K562 (cell line): ENCODE results near the gene ACADSB. TPM values are rescaled to one million over a fixed set of nuclear protein-coding genes. Genes with fewer than 3 reads are reported as not detected.

Source experiments
- ATAC-seq: fragments of 200-7000 bp; cut with Tn5 transposase; 3 replicates; pipeline ENCODE4 v1.9.1; 2020; ENCODE audit warnings: moderate library complexity
- BruUV-seq: library from RNA; stranded (reverse); fragments of 400-500 nt; replicated peaks from 2 replicates; lab custom pipeline; 2021; lab: Mats Ljungman, UMichigan
- CTCF ChIA-PET: fragments of 300-600 bp; formaldehyde crosslinking; extraction: SDS; loops from one replicate; lab custom pipeline; 2021; ENCODE audit warnings: low intra/inter-chr PET ratio; lab: Yijun Ruan, JAX
- POLR2A ChIA-PET: fragments of 300-600, 350-650 bp; sonication (Branson Sonifier 250); formaldehyde crosslinking; extraction: SDS; loops from one replicate; lab custom pipeline; 2021; ENCODE audit warnings: antibody characterized with exemption, inconsistent platforms; lab: Yijun Ruan, JAX
- DNase-seq, 4 experiments: peaks; one replicate each; pipeline versions ENCODE4 v3.0.0 to v3.0.0-alpha.2; 2011 to 2018; ENCODE audit warnings: low spot score in 3 of 4, mixed read lengths in 3 of 4; ENCODE audit errors: extremely low read depth in 1 of 4
- FAIRE-seq: peaks from 2 replicates; lab custom pipeline; 2011; peaks lifted over from hg19 to GRCh38; lab: Jason Lieb, UNC
- H2AFZ ChIP-seq: 2 replicates; pipeline ENCODE4 v1.6.0; 2011; ENCODE audit warnings: low read depth, low read length, control low read depth, inconsistent platforms
- H3K27ac ChIP-seq: fragments of 200-600 bp; 3 replicates; pipeline ENCODE4 v1.8.0; 2011; ENCODE audit warnings: low read depth, mild to moderate bottlenecking, control low read depth, inconsistent platforms, low read length, moderate library complexity, mixed read lengths; ENCODE audit errors: extremely low read depth
- H3K27me3 ChIP-seq, 2 experiments: fragments of 300-600 bp in 1 of 2; 2 replicates in 1 of 2; 3 replicates in 1 of 2; pipeline versions ENCODE4 v1.6.0 to v1.8.0; 2011; ENCODE audit warnings: inconsistent platforms in 2 of 2, low read length in 2 of 2, mild to moderate bottlenecking in 1 of 2, mixed read lengths in 1 of 2, moderate library complexity in 1 of 2; ENCODE audit not compliant: control insufficient read depth in 2 of 2, insufficient read depth in 2 of 2
- H3K36me3 ChIP-seq: fragments of 300-600 bp; 3 replicates; pipeline ENCODE4 v1.8.0; 2011; ENCODE audit warnings: mild to moderate bottlenecking, low read length, inconsistent platforms; ENCODE audit not compliant: control insufficient read depth, insufficient read depth
- H3K4me1 ChIP-seq, 2 experiments: fragments of 200-600 bp in 1 of 2; replicated peaks in 1 of 2; 2 replicates in 1 of 2; 3 replicates in 1 of 2; pipeline versions ENCODE4 v1.5.1 to v1.8.0; 2011; ENCODE audit warnings: inconsistent platforms in 2 of 2, low read length in 2 of 2, mild to moderate bottlenecking in 1 of 2, mixed read lengths in 1 of 2, moderate library complexity in 1 of 2; ENCODE audit not compliant: control insufficient read depth in 2 of 2, insufficient read depth in 2 of 2
- H3K4me2 ChIP-seq: 2 replicates; pipeline ENCODE4 v1.6.1; 2011; ENCODE audit warnings: low read length, control low read depth, inconsistent platforms, mixed read lengths; ENCODE audit not compliant: insufficient read depth
- H3K4me3 ChIP-seq: fragments of 200-600 bp; sonication (generic), shearing (Covaris generic); 2 replicates; pipeline ENCODE4 v1.5.1; 2016; ENCODE audit warnings: control low read depth, inconsistent platforms
- H3K79me2 ChIP-seq: fragments of 200-600 bp; 3 replicates; pipeline ENCODE4 v1.8.0; 2011; ENCODE audit warnings: low read length, inconsistent platforms; ENCODE audit not compliant: control insufficient read depth, insufficient read depth
- H3K9ac ChIP-seq, 2 experiments: 2 replicates each; pipeline versions ENCODE4 v1.6.0 to v1.6.1; 2011; ENCODE audit warnings: low read depth in 2 of 2, low read length in 2 of 2, control low read depth in 1 of 2, inconsistent platforms in 1 of 2, mild to moderate bottlenecking in 1 of 2, mixed read lengths in 1 of 2; ENCODE audit not compliant: insufficient read depth in 1 of 2
- H3K9me1 ChIP-seq: one replicate; pipeline ENCODE4 v1.6.0; 2011; ENCODE audit warnings: inconsistent platforms, mild to moderate bottlenecking, low read length, moderate library complexity; ENCODE audit not compliant: control insufficient read depth, insufficient read depth
- H3K9me3 ChIP-seq: replicated peaks from 2 replicates; pipeline ENCODE4 v1.5.1; 2011; ENCODE audit warnings: low read depth, low read length, inconsistent platforms; ENCODE audit not compliant: control insufficient read depth, insufficient read depth
- H4K20me1 ChIP-seq: replicated peaks from 2 replicates; pipeline ENCODE4 v1.6.1; 2011; ENCODE audit warnings: low read length, inconsistent platforms, mixed read lengths; ENCODE audit not compliant: control insufficient read depth, insufficient read depth
- ATF4 ChIP-seq: fragments of 450-650 bp; formaldehyde crosslinking; IDR thresholded peaks from 2 replicates; pipeline ENCODE4 v1.4.0; 2022; ENCODE audit warnings: mild to moderate bottlenecking, moderate library complexity
- ETV1 ChIP-seq: fragments of 450-650 bp; conservative IDR thresholded peaks from 2 replicates; pipeline ENCODE4 v1.6.1; 2016; ENCODE audit warnings: missing genetic modification characterization, control low read depth, low read depth, missing compliant biosample characterization
- MCM7 ChIP-seq, 2 experiments: fragments of 450-650 bp; IDR thresholded peaks; 2 replicates each; pipeline ENCODE4 v1.6.1; 2016 to 2018
- SREBF1 ChIP-seq: fragments of 150-350 bp; IDR thresholded peaks from 2 replicates; pipeline ENCODE4 v1.6.1; 2014; ENCODE audit warnings: antibody characterized with exemption, low read depth, low read length, borderline replicate concordance
- WGBS: fragments of 100-300 bp; shearing (Covaris generic); methylation state at CpG from one replicate; pipeline ENCODE4 v1.1.6; 2016; ENCODE audit warnings: low coverage, mixed read lengths; ENCODE audit not compliant: insufficient coverage; ENCODE audit errors: missing lambda C conversion rate; 5-methylcytosine and 5-hydroxymethylcytosine counted together
- in situ Hi-C: fragments of 300-500 bp; cut with MboI; formaldehyde crosslinking; loops from 4 replicates; pipeline ENCODE4 v1.15.0; 2018; ENCODE audit warnings: inconsistent platforms, mixed read lengths
- intact Hi-C: fragments of 100-400 bp; cut with micrococcal nuclease; formaldehyde crosslinking; loops from 2 replicates; pipeline ENCODE4 v1.14.2; 2022
- polyA plus RNA-seq, 8 experiments: library from polyadenylated mRNA; depleted of rRNA in 4 of 8; stranded (reverse) in 5 of 8; unstranded in 3 of 8; fragments of >200 nt; fragmentation: Nextera tagmentation in 2 of 8; fragmentation: Illumina TruSeq in 1 of 8; extraction: Ambion mirVana in 2 of 8; extraction: Trizol in 1 of 8; gene quantifications; 2 replicates each; pipeline versions ENCODE4 v1.2.1 to v1.2.3, GENCODE V29; 2011 to 2014; ENCODE audit warnings: inconsistent platforms in 1 of 8, missing spikeins in 1 of 8
- total RNA-seq, 7 experiments: library from RNA; depleted of rRNA in 6 of 7; stranded (reverse); fragments of >200 nt in 6 of 7; fragmentation: Illumina TruSeq in 2 of 7; extraction: Trizol in 2 of 7; gene quantifications; 2 replicates each; pipeline versions ENCODE4 v1.2.1 to v1.2.3, GENCODE V29; 2011 to 2021; ENCODE audit warnings: low replicate concordance in 1 of 7
- TF ChIP-seq, protein P1 (sequence below), 2 experiments: fragments of 450-650 bp; formaldehyde crosslinking in 1 of 2; IDR thresholded peaks; 2 replicates each; pipeline versions ENCODE4 v1.4.0 to v1.6.1; 2014 to 2020; ENCODE audit warnings: mild to moderate bottlenecking in 2 of 2, borderline replicate concordance in 1 of 2, low read depth in 1 of 2

The ACADSB gene
- total and polyA plus RNA-seq, 9 of the 15 experiments (the other 6 are each of a cell fraction or from before 2014, with no cell fraction given) = 2.9 to 9.1 (median 5.8) TPM

DNA sequence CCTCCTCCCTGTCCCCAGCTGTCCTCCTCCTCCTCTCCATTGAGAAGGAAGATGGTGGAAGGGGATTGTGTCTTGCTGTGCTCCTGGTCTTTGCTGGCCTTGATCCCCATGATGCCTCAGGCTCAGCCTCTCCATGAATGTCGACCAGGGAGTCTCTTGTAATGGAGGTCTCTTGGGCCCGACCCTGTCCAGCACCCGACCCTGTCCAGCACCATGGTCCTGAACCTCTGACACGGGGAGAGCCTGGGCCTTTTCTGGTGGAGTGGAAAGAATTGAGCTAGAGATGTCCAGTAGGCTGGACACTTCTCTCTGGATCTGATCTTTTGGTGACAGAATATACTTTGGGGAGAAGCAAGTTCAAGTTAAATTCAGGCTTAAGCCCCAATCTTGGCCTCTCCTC, 84.7 kb downstream of the ACADSB start (continued):
- TF ChIP-seq, protein P1, sequence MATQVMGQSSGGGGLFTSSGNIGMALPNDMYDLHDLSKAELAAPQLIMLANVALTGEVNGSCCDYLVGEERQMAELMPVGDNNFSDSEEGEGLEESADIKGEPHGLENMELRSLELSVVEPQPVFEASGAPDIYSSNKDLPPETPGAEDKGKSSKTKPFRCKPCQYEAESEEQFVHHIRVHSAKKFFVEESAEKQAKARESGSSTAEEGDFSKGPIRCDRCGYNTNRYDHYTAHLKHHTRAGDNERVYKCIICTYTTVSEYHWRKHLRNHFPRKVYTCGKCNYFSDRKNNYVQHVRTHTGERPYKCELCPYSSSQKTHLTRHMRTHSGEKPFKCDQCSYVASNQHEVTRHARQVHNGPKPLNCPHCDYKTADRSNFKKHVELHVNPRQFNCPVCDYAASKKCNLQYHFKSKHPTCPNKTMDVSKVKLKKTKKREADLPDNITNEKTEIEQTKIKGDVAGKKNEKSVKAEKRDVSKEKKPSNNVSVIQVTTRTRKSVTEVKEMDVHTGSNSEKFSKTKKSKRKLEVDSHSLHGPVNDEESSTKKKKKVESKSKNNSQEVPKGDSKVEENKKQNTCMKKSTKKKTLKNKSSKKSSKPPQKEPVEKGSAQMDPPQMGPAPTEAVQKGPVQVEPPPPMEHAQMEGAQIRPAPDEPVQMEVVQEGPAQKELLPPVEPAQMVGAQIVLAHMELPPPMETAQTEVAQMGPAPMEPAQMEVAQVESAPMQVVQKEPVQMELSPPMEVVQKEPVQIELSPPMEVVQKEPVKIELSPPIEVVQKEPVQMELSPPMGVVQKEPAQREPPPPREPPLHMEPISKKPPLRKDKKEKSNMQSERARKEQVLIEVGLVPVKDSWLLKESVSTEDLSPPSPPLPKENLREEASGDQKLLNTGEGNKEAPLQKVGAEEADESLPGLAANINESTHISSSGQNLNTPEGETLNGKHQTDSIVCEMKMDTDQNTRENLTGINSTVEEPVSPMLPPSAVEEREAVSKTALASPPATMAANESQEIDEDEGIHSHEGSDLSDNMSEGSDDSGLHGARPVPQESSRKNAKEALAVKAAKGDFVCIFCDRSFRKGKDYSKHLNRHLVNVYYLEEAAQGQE (IDR thresholded peaks at IDR 0.05; ENCODE audit: borderline replicate concordance) = peak; percentile 87
- TF ChIP-seq, protein P1 (CRISPR knock-in tag; IDR thresholded peaks at IDR 0.05; ENCODE audit: low read depth) = peak; percentile 88

DNA sequence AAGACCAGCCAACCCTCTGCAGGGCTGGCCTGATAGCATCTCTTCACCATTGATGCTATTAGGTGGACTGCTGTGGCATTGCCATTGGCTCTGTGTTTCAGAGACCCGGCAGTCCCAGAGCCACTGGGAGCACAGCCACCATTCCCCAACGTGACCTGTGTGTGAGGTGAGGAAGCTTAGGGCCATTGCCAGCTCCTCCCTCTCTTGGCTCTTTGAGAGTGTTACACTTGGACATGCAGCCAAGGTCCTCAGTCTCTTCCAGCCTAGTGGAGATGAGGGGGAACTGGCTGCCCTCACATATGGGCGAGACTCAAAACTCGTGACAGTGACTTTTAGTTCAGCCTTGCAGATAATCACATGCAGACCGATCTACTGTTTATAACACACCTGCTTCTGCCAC, 87.6 kb downstream of the ACADSB start:
- WGBS = 5% methylated on average over 5 of the region's 5 CpGs
- Histone ChIP-seq H4K20me1 (no peaks in the 10 kb centered on the region), H2AFZ (no peak overlapping the region), H3K9ac (no peak overlapping the region), H3K27me3 (peaks cover 0 to 35% of the 10 kb centered on the region in 2 experiments; a peak in 4 of 5 replicates), H3K79me2 (no peaks in the 10 kb centered on the region), H3K9me1 (no peaks in the 10 kb centered on the region), H3K4me3 (no peak overlapping the region), H3K9me3 (no peaks in the 10 kb centered on the region), H3K4me2 (no peak overlapping the region), H3K27ac (no peak overlapping the region), H3K36me3 (no peaks in the 10 kb centered on the region), H3K4me1 (no peaks in the 10 kb centered on the region)
- no peak for FAIRE-seq
- BruUV-seq = no TSS peak
- ATAC-seq = peak; percentile 57; the same call in 1 of the 3 replicates
- ChIA-PET CTCF (no interaction called here), POLR2A (no interaction called here)
- in situ Hi-C loops = no loop called here
- intact Hi-C loops = no loop called here
- DNase-seq = no peak
- no peak for TF ChIP-seq ETV1 (tag)
- no peak for TF ChIP-seq MCM7 (IDR thresholded peaks at IDR 0.05)
- TF ChIP-seq SREBF1 = no peak
- TF ChIP-seq ATF4 (CRISPR knock-in tag) = no peak
